Body of pancreas (tissue), 4 donors: Measurements from ENCODE around the gene PACSIN2. TPM values are rescaled to one million over a fixed set of nuclear protein-coding genes. Genes with fewer than 3 reads are reported as not detected.

ENCODE experiments used
- ATAC-seq: fragments of 150-250 bp; one replicate; pipeline ENCODE4 v1.9.1; 2016
- DNase-seq, 4 donors: peaks; one replicate each; pipeline ENCODE4 v3.0.0-alpha.2; 2019
- H3K27ac ChIP-seq, 4 donors: fragments of 200-600 bp; sonication (generic); 1 replicate in 3 of 4; 2 replicates in 1 of 4; pipeline versions ENCODE4 v1.5.1 to v1.6.1; 2016 to 2019; ENCODE audit warnings: mild to moderate bottlenecking in 1 of 4, mixed read lengths in 1 of 4, moderate library complexity in 1 of 4
- H3K27me3 ChIP-seq, 2 donors: fragments of 200-600 bp; sonication (generic); one replicate each; pipeline ENCODE4 v1.6.0; 2016; ENCODE audit warnings: mild to moderate bottlenecking in 1 of 2
- H3K36me3 ChIP-seq, 2 donors: fragments of 200-600 bp; sonication (generic); replicated peaks in 1 of 2; 2 replicates each; pipeline ENCODE4 v1.5.1; 2016; ENCODE audit warnings: low read depth in 2 of 2; ENCODE audit not compliant: insufficient read depth in 1 of 2
- H3K4me1 ChIP-seq: fragments of 200-600 bp; sonication (generic); one replicate; pipeline ENCODE4 v1.6.0; 2016
- H3K4me3 ChIP-seq, 2 donors: fragments of 200-600 bp; sonication (generic); 1 replicate in 1 of 2; 2 replicates in 1 of 2; pipeline ENCODE4 v1.5.1; 2016 to 2019
- H3K9me3 ChIP-seq, 3 donors: fragments of 200-600 bp; sonication (generic); 1 replicate in 2 of 3; 2 replicates in 1 of 3; pipeline ENCODE4 v1.5.1; 2016
- POLR2A ChIP-seq, 3 donors: fragments of 450-650 bp; IDR thresholded peaks; one replicate each; pipeline ENCODE4 v1.6.1; 2016; ENCODE audit warnings: antibody characterized with exemption in 3 of 3, mild to moderate bottlenecking in 2 of 3
- WGBS, 2 donors: methylation state at CpG; one replicate each; pipeline ENCODE4 v1.1.5; 2017; 5-methylcytosine and 5-hydroxymethylcytosine counted together
- intact Hi-C: fragments of 100-400 bp; cut with DNase I; formaldehyde crosslinking; loops from one replicate; pipeline ENCODE4 v1.15.1; 2023
- total RNA-seq, 2 donors: library from RNA; depleted of rRNA; stranded (reverse); fragments of >200 nt; gene quantifications; one replicate each; pipeline ENCODE4 v1.1.0, GENCODE V29; 2016
- TF ChIP-seq, protein P1 (sequence below), 7 experiments: fragments of 450-650 bp in 4 of 7; fragments of 200-600 bp in 3 of 7; sonication (generic) in 3 of 7; IDR thresholded peaks; one replicate each; pipeline ENCODE4 v1.5.1; 2016 to 2019; ENCODE audit warnings: antibody characterized with exemption in 7 of 7

The PACSIN2 gene
- total RNA-seq, 2 donors from 2014 or later, result 117 to 118 TPM

DNA sequence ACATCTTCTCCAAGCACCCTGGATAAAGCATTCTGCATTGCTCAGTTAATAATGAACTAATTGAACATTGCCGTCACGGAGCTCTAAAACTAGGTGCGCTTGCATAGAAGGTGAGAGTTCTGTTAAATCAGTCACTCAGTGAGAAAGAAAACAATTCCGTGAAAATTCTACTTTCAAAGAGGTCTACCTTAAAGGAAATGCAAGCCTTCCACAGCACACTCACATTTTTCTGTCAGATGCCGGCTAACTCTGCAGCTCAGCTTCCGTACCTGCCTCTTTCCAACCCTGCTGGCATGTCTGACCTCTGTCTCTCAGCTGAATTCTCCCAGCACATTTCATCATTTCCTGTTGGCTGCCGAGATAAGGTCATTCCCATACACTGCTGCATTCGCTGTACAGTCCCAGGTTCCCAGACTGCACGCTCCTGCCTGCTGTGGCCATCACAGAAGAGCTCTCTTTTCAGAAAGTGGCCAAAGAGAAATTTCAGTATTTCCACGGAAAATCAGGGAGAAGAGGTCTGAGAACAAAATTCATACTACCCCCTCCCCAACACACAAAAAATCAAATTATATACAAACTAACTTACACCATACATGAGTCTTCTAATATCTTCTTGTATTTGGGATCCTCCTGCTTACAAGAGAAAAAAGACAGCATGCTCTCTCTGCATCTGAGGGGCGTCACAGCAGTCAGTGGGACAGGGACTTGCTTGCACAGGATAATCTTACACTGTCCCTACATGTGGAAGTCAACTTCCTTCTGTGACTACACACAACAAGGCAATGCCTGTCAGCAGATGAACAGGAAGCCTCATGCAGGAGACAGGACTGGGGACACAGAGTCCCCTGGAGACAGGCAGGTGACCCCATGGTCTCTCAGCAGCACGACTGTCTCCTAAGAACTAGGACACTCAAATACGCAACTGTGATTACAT lies 55.1 kb downstream of the PACSIN2 start:
- WGBS, 2 donors, result 10 to 12% methylated on average over 13 of the region's 13 CpGs
- no peaks in the 10 kb centered on the region for H3K9me3 ChIP-seq
- intact Hi-C loops, result no loop called here
- DNase-seq, result peak; percentile 74 to 89 (median 86)
- no peaks in the 10 kb centered on the region for H3K27me3 ChIP-seq
- peak; percentile 94 for ATAC-seq
- H3K36me3 ChIP-seq, result no peaks in the 10 kb centered on the region
- H3K27ac ChIP-seq, result peak overlapping the region; percentile 39 to 87 (median 77)
- peaks cover 77% of the 10 kb centered on the region for H3K4me1 ChIP-seq
- TF ChIP-seq POLR2A (IDR thresholded peaks at IDR 0.05), result peak in 2 of 3 donors; percentile 57 to 72
- TF ChIP-seq, protein P1, sequence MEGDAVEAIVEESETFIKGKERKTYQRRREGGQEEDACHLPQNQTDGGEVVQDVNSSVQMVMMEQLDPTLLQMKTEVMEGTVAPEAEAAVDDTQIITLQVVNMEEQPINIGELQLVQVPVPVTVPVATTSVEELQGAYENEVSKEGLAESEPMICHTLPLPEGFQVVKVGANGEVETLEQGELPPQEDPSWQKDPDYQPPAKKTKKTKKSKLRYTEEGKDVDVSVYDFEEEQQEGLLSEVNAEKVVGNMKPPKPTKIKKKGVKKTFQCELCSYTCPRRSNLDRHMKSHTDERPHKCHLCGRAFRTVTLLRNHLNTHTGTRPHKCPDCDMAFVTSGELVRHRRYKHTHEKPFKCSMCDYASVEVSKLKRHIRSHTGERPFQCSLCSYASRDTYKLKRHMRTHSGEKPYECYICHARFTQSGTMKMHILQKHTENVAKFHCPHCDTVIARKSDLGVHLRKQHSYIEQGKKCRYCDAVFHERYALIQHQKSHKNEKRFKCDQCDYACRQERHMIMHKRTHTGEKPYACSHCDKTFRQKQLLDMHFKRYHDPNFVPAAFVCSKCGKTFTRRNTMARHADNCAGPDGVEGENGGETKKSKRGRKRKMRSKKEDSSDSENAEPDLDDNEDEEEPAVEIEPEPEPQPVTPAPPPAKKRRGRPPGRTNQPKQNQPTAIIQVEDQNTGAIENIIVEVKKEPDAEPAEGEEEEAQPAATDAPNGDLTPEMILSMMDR (IDR thresholded peaks at IDR 0.05), result peak in 4 of 7 experiments; percentile 4 to 22 (median 14)
- no peak overlapping the region for H3K4me3 ChIP-seq

DNA sequence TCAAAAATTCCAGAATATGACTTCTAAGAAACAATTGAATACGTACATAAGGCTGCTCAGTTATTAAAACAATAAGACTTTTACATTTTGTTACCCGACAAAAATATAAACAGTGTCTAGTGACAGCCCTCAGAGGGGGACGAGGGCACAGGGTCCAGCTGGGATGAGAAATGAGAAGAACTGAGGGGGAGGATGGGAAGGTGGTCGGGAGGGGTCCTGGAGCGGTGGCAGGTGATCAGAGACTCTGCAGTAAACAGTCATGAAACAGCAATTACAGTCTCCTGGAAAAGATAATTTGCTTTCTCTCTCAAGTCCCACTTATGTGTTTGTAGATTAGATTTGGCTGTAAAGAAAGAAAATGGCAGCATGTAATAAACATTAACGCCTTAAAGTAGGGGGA lies 56.0 kb downstream of the PACSIN2 start:
- H3K27ac ChIP-seq, result peak overlapping the region; percentile 39 to 87 (median 77)

DNA sequence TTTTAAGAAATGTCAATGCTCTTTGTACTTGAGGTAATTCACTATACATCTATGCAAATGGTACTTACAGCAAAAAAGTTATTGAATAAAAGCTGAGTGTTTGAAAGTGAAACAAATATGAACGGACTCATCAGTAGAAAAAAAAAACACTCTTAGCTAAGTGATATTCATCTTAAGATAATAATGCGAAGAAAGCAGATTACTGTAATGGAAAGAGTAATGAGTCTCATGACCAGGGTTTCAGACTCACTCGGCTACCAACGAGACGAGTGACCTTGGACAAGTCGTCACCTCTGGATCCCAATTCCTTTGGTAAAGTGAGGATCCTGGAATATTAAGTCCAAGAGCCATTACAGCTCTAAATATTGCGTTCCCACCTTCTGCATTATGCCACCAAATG lies 57.0 kb downstream of the PACSIN2 start:
- WGBS, 2 donors, result 23 to 30% methylated on average over 7 of the region's 7 CpGs
- Histone ChIP-seq H3K4me3 (no peak overlapping the region), H3K27me3 (no peaks in the 10 kb centered on the region), H3K36me3 (no peaks in the 10 kb centered on the region), H3K9me3 (no peaks in the 10 kb centered on the region), H3K27ac (peak overlapping the region; percentile 39 to 87 (median 77)), H3K4me1 (peaks cover 82% of the 10 kb centered on the region)
- intact Hi-C loops, result no loop called here
- no peak for TF ChIP-seq POLR2A (IDR thresholded peaks at IDR 0.05)
- TF ChIP-seq, protein P1 (IDR thresholded peaks at IDR 0.05), result no peak
- DNase-seq, result peak in 1 of 4 donors; percentile 45
- no peak for ATAC-seq

More for the DNA sequence above, 56.0 kb downstream of the PACSIN2 start:
- intact Hi-C loops, result no loop called here
- no peak for TF ChIP-seq POLR2A (IDR thresholded peaks at IDR 0.05)
- TF ChIP-seq, protein P1 (IDR thresholded peaks at IDR 0.05), result no peak
- Histone ChIP-seq H3K4me1 (peaks cover 79% of the 10 kb centered on the region), H3K36me3 (no peaks in the 10 kb centered on the region), H3K27me3 (no peaks in the 10 kb centered on the region), H3K9me3 (no peaks in the 10 kb centered on the region), H3K4me3 (no peak overlapping the region)
- 17 to 23% methylated on average over 6 of the region's 6 CpGs for WGBS, 2 donors
- ATAC-seq, result no peak
- DNase-seq, result no peak

DNA sequence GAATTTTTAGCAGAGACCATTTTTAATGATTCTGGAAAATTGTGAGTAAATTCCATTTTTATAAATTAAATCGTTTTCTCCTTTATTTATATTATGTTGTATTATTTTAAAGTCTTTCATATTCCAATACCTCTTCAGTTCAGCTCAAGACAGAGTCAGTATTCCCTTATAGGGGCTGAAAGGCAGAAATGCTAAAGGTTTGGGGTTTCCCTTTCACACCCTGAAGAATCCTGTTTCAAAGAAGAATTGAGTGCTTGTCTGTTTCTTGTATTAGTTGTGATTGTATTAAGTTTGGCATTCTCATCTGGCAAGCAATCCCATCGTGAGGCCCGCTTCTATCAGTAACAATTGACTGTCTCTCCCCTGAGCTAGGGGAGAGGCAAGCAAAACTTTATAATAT lies 57.4 kb downstream of the PACSIN2 start:
- no peak for ATAC-seq
- intact Hi-C loops, result no loop called here
- no peak for DNase-seq
- Histone ChIP-seq H3K27ac (peak overlapping the region in 3 of 4 donors; percentile 69 to 87 (median 85)), H3K36me3 (no peaks in the 10 kb centered on the region), H3K27me3 (no peaks in the 10 kb centered on the region), H3K4me3 (no peak overlapping the region), H3K9me3 (no peaks in the 10 kb centered on the region), H3K4me1 (peaks cover 82% of the 10 kb centered on the region)
- WGBS, 2 donors, result 16 to 19% methylated on average over 3 of the region's 3 CpGs
- TF ChIP-seq, protein P1 (IDR thresholded peaks at IDR 0.05), result no peak
- TF ChIP-seq POLR2A (IDR thresholded peaks at IDR 0.05), result no peak
